ENCODE data around the gene LARGE2.
"Not testable (repeated sequence)": the region's sequence is repeated elsewhere in the genome, so short reads cannot be mapped to it uniquely, and the experiment has no call there.

The LARGE2 gene

DNA sequence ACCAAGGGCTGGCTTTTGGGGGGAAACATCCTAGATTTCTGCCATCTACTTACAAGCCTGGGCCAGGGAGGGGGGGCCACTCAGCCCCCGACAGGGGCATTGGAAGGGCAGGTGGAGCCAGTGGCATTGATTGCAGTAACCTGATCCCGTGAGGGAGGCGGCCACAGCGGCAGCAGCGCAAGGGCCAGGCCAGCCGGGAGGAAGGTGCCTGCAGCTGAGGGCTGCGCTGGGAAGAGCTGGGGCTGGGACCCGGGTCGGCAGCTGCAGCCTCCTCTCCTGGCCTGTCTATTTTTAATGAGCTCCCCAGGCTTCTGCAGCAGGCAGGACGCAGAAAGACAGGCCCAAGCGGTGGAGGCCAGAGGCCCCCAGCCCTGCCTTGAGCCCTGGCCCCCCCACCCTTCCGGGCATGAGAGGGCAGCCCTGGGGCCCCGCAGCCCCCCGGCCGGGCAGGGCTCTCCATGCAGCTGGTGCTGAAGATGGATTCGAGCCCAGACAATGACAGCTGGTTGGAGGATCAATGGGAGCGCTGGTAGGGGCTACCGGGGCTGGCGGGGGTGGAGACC, 26.0 kb upstream of the LARGE2 start:
- DNase-seq = no peak

DNA sequence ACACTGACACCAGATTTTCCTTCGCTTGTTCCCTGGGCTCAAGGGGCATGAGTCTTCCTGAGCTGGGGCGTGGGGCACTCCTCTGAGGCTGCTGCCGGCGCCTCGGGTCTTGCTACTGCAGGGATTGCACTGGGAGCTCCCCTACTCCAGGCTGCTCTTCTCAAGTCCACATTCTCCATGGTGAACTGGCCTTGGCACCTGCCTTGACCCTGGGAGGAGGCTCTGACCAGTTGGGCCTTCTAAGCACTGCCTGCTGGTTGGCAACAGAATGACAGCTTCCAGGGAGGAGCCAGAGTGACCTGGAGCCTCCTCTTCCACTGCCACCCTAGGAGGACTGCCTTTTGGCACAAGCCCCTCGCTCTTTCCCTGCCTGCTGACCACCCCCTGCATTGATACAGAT, 24.9 kb upstream of the LARGE2 start:
- DNase-seq = no peak

DNA sequence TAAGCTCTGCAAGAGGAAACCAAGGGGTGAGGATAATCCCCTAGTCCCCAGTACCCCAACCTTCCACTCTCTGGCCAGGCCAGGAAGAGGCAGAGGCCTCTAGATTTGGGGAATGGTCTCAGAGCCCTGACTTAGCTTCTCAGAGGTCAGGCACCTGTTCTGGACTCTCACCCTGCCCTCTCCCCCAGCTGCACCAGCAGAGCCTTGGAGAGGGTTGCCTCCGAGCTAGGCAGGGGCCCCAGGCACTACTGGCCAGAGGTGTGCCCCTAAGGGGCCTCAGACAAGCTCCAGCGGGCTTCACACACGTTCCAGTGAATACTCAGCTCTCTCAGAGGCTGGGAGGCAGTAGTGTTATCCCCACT, 23.4 kb upstream of the LARGE2 start:
- no peak for DNase-seq

DNA sequence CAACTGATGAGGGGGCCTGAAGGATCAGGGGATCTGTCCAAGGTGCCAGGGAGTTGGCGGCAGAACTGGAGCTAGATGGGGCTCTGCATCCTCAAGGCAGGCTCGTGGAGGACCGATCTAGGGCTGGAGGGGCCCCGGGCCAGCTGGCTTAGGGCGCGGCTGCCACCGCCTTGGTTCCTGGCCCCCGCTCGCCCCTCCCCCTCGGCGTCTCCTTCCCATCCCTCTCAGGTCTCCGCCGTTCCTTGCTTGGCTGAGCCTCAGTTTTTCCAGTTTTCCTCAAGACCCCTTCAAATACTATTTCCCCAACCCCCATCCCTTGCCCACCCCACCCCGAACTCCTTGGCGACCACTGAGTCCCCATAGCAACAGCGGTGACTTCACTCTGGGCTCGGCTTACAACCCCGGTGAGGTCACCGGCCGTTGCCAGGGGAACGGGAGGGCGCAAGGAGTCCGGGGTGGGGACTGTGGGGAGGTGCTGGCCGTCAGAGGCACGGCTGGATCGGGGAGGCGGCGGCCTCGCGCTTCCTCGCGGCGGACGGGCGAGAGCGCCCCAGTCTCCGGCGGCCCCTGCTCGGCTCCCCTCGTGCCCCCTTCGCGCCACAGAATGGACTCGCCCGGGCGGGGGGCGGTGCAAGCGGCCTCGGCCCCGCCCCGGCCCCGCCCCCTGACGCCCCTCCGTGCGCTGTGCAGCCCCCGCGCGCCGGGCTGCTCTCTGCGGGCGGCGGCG, 22.8 kb upstream of the LARGE2 start:
- peak; percentile 55 for DNase-seq

DNA sequence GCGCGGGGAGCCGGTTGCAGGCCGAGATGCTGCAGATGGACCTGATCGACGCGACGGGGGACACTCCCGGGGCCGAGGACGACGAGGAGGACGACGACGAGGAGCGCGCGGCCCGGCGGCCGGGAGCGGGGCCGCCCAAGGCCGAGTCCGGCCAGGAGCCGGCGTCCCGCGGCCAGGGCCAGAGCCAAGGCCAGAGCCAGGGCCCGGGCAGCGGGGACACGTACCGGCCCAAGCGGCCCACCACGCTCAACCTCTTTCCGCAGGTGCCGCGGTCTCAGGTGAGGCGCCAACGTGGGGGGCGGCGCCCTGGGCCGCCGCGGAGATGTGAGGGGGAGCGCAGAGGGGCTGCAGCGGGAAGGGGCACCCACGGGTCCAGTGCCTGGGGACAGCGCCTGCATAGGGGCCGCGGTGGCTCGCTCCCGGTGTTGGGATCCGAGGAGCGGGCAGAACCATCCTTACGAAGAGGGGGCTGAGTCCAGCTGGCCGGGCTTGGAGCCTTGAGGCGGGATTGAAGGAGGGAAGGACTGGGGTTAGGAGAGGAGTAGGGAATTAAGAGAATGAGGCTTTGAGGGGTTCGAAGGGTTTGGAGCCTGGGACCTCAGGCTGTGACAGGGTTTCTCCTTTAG, 22.2 kb upstream of the LARGE2 start:
- DNase-seq = not testable (repeated sequence)

DNA sequence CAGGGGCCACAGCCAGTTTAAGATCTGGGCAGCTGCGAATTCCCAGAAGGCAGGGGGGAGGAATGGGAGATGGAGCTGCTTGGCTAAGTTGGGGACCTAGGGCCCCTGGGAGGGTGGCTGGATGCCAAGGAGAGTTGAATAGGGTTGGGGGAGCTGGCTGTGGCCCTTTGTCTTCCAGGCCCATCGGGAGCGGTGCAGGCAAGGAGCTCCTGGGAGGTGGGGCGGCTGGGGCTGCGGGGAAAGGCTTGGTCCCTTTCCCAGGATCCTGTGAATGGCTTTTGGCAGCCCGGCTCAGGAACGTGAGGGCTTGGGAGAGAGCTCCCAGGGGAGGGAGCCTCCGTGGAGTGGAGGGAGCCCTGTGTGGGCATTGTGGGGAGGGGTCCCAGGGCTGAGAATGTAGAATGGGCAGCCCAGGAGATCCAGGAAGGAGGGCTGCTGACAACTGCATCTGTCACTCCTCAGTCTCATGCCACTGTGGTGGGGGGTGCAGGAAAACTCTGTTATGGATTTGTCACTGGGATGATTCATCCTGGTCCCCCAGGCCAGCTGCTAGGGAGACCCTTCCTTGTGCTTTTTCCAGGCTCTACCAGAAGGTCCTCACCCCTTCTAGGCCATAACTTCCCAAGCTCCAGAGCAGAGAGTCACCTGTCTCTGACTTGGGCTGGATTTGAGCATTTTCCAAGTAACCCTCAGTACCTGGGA, 21.4 kb upstream of the LARGE2 start:
- DNase-seq = no peak

DNA sequence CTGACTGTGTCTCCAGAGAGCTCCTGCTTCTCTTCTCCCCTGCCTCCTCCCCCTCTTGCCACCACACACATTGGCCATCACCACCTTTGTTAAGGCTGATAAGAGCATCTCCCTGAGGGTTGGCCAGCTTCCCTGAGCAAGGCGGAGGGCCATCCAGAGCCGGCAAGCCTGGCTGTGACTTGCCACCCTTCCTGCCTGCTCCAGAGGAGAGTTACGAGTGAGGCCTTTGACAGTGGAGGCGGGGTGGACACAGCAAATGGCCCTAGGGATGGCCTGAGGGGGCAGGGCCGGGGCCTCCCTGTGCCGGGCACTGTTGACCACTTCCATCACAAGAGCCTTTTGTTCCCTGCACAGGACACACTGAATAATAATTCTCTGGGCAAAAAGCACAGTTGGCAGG, 20.8 kb upstream of the LARGE2 start:
- no peak for DNase-seq

DNA sequence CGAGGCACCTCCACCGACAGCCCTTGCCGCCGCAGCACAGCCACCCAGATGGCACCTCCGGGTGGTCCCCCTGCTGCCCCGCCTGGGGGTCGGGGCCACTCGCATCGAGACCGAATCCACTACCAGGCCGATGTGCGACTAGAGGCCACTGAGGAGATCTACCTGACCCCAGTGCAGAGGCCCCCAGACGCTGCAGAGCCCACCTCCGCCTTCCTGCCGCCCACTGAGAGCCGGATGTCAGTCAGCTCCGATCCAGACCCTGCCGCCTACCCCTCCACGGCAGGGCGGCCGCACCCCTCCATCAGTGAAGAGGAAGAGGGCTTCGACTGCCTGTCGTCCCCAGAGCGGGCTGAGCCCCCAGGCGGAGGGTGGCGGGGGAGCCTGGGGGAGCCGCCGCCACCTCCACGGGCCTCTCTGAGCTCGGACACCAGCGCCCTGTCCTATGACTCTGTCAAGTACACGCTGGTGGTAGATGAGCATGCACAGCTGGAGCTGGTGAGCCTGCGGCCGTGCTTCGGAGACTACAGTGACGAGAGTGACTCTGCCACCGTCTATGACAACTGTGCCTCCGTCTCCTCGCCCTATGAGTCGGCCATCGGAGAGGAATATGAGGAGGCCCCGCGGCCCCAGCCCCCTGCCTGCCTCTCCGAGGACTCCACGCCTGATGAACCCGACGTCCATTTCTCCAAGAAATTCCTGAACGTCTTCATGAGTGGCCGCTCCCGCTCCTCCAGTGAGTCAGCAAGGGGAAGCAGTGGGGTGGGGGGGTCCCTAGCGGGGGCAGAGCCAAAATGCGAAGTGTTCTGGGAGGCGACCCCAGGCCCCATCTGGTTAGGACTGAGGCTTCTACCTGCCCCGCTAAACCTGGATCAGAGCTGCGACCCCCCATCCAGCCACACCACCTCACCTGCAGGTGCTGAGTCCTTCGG, 19.7 kb upstream of the LARGE2 start:
- DNase-seq = no peak

DNA sequence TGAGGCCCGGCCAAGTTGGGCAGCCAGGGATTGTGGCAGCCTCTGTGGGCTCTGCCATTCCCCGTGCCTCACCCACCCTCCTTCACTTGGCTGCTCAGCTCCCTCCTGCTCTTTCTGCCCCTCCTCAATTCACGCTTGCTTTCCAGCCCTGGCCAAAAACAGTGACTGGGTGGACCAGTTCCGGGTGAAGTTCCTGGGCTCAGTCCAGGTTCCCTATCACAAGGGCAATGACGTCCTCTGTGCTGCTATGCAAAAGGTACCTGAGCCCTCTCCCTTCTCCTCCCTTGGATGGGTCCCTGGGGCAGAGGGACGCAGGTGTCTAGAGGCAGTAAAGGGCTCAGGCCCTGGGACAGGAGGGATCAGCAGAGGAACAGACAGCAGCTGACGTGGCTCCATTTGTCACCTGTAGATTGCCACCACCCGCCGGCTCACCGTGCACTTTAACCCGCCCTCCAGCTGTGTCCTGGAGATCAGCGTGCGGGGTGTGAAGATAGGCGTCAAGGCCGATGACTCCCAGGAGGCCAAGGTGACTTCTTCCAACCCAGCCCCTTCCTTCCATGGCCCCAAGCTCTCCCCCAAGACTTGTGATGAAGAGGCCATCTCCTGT, 18.0 kb upstream of the LARGE2 start:
- no peak for DNase-seq

DNA sequence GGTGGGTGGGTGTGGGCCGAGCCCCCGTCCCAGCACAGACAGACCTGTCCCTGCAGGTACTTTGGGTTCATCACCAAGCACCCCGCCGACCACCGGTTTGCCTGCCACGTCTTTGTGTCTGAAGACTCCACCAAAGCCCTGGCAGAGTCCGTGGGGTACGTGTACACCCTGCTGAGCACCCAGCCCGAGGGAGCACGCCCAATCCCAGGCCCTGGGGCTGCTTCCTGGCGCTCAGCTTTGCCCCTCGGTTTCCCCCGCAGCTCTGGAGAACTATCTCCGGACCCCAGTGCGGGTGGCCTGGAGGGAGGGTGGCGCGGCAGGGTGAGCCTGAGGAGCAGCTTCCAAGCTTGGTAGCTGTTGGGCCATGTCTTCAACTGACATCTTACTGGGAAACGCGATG, 17.4 kb upstream of the LARGE2 start:
- DNase-seq = no peak

DNA sequence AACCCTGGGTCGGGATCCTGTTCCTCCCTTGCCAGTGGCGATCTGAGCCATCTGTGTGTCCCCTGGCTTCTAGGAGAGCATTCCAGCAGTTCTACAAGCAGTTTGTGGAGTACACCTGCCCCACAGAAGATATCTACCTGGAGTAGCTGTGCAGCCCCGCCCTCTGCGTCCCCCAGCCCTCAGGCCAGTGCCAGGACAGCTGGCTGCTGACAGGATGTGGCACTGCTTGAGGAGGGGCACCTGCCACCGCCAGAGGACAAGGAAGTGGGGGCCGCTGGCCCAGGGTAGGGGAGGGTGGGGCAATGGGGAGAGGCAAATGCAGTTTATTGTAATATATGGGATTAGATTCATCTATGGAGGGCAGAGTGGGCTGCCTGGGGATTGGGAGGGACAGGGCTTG, 16.9 kb upstream of the LARGE2 start:
- DNase-seq = not testable (repeated sequence)

DNA sequence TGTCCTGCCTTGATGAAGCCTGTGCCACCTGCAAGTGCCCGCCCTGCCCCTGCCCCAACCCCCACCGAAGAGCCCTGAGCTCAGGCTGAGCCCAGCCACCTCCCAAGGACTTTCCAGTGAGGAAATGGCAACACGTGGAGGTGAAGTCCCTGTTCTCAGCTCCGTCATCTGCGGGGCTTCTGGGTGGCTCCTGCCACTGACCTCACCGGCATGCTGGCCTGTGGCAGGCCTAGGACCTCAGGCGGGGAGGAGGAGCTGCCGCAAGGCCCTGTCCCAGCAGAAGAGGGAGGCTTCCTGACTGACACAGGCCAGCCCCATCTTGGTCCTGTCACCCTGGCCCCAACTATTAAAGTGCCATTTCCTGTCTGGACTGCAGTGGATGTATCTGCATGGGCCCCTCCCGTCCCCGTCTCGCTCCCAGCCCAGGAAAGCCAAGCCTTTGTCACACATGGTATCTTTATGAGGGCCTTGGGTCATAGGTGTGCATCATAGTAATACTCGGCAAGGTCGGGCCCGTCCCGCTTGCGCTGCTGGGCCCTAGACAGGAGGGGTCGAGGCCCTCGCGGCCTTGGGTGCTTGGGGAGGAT, 16.3 kb upstream of the LARGE2 start:
- DNase-seq = no peak

DNA sequence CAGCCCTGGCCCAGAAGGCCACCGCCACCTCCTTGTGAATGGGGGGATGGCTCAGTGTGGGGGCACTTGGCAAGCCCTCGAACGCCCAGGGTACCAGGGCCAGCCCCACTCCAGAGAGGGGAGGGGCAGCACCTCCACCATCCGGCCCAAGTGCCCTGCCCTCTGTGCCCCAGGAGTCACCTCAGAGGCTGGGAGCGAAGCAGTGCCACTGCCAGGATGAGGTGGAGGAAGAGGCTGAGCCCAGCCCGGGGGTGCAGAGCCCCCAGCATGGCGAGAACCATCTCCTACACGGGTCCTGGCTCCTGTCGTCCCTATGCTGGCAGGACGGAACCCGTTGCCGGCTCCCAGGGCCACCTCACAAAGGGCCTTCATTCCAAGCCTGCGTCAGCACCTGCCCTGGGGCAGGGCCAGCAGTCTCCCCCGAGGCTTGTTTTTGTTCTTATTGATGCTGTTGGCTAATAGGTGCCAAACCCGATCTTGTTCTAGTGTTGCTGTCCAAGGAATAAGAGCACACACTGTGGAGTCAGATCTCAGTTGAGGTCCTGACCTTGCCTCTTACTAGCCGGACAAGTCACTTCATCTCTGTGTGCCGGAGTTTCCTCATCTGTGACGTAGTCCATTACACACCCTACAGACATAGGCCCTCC, 15.4 kb upstream of the LARGE2 start, which contains the start of gene FREY1:
FREY1 (minus strand) TSS at position 307 of the 647 bp plus-strand sequence; CDS start at position 281, 26 bp downstream.
- no peak for DNase-seq

DNA sequence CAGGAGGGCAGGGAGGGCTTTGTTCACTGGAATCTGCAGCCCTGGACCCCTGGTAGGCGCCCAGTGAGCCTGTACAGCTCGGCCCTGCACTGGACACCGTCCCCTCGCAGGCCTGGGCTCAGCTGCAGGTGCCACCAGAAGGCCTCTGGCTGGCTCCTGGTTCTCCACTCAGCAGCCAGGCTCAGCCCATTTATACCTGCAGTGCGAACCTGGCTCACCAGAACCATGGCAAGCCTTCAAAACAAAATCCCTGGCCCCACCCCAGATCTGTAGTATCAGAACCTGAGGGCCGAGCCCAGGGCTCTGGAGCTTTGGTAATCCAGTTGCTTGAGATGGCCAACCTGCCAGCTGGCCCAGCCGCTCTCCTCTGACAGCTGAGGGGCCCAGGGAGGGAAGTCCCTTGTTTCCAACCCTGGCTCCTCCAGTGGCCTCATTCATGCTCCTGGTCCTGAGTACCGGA, 14.5 kb upstream of the LARGE2 start:
- no peak for DNase-seq

DNA sequence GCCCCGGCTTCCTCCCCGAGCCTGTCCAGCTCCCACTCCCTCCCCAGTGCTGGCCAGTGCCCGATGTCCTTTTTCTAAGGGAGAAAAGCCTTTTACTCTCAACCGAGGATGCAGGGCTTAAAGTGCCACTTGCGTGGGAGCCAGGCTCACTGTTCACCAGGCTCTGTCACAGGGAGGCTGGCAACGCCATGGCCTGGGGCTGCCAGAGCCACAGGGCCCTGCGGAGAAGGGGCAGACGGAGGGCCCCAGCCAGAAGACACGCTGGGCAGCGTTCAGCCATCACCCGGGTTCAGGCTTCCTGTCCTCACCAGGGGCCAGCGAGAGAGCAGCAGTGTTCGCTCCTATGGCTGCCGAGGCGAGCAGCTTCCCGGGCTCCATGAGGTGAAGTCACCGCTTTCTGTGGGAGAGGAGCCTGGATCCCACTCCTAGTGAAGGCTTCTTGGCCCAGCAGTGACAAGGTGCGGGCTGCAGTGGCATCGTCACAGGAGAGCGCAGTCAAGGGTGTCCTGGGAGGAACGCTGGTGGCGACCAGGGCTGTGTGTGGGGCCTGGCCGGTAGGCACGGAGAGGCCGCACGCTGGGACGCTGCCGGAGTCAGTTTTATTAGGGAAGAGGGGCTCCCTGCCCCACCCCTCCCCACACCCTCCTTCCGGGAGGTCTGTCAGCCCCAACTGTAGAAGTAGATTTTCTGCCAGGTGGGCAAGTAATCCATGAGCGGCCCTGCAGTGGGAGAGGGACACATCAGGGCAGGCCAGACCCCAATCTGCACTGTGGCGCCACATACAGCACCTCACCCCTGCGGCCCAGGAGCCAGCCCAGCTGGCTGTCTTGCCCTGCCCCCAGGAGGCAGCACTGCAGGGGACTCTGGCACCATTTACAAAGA, 12.6 kb upstream of the LARGE2 start:
- no peak for DNase-seq

DNA sequence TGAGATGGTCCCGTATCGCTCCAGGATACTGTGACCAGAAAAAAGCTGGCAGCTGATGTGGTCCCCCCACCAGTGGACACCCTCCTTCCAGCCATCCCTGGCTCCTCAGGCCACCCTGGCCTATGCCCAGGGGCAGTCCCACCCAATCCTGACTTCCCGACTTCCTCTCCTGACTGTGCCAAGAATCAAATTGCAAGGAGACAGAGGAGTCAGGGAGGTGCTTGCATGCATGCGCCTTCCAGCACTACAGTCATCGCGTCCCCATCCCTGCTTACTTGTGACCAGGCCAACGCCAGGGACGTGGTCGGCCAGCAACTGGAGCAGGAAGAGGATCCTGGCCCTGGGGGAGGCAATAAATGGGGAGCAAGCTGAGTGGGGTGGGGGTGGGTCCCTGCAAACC, 11.8 kb upstream of the LARGE2 start:
- DNase-seq = no peak

DNA sequence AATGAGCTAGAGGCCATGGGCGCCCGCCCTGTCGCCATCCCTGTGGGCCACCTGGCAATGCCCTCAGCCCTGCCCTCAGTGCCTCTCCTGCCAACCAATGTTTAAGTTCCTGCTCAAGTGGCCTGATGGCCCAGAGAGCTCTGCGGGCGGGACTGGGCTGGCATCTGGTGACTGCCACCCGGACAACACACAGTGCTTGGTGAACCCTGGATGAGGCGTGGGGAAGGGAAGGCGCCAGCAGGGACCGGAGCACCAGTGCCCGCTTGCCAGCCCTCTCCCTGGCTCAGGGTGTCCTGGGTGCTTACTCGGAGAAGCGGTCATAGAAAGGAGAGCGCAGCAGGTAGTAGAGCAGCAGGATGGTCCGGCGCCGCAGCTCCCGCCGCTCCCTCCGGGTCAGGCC, 8.9 kb upstream of the LARGE2 start:
- DNase-seq = no peak

DNA sequence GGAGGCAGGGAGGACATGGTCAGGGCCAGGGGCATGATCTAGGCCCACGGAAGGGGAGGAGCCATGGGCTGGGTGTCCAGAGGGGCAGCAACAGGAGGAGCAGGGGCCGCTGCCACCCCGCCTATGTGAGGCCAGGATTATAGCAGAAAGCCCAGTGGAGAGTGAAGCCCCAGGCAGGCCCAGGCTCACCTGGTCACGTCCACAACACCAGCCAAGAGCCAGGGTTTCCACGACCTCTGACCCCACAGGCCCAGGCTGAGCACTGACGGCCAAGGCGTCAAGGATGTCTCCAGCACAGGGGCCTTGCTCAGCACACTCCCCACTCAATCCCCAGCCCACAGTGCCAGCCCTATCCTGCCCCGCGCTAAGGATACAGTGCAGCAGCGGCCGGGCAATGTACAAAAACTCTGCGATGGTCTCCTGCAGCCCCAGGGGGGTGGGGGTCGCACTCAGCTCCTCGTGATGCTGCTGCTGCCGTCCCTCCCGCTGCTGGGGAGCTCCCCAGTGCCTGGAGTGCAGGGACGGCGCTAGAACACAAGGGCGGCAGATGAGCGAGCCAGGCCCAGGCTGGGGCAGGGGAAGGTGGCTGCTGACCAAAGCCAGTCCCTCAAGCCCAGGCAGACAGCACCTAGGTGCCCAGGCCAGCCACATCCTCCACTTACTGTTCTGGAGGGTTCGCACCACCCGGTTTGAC, 8.4 kb upstream of the LARGE2 start:
- DNase-seq = no peak

DNA sequence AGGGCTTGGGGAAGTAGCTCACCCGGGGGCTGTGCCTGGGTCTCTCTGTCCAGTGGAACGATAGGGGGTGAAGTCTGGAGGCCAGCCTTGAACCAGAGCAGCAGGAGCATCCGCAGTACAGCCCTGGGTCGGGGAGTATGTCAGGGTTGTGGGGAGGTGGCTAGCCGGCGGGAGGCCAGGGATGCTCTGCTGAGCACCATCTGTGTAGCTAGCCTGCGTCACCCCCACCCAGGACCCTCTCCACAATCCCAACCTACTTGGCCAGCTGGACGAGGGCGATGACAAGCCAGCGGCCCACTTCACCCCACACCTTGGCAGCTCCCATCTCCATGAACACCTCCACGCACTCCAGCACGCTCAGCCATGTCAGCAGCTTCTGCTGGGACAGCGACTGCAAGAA, 7.0 kb upstream of the LARGE2 start:
- no peak for DNase-seq

DNA sequence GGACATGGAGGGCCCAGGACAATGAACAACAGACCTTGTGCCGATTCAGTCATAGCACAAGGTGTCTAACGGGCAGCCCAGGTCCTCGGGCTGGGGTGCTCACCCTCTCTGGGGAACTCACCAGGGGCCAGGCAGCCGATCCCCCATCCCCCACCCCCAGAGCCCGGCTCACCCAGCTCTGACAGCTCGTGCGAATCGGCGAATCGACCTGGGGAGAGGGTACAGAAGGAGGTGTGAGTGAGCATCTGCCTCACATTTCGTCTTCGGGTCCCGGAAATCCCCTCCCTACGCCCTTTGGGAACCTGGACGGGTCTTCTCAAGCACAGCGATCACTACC, 5.2 kb upstream of the LARGE2 start:
- DNase-seq = no peak

Data from central memory CD4-positive, alpha-beta T cell (primary cell).